ENCODE results near the gene PHC1.

Gene PHC1

DNA sequence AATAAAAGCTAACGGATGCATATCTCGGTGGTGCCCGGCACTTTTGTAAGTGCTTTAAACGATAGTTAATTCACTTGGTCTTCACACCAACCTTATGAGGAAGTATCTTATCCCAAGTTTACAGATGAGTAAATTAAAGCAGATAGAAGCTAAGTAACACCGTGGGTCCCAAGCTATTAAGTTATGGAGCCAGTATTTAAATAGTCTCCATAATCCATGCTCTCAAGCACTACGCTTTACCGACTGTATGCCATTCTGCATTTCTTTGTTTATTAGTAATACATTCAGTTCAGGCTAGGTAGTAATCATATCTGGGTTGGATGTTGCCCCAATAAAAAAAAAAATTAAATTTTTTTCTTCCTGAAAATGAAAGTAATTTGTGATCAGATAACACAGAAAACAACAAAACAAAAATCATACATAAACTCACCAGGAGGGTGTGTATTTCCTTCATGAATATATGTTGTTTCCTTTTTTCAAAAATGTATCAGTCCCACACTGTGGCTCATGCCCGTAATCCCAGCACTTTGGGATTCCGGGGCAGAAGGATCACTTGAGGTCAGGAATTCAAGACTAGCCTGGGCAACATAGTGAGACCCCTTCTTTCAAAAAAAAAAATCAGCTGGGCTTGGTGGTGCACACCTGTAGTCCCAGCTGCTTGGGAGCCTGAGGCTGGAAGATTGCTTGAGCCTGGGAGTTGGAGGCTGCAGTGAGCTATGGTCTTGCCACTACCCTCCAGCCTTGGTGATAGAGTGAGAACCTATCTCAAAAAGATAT lies 36.6 kb downstream of the PHC1 start:
- DNase-seq, result no peak

DNA sequence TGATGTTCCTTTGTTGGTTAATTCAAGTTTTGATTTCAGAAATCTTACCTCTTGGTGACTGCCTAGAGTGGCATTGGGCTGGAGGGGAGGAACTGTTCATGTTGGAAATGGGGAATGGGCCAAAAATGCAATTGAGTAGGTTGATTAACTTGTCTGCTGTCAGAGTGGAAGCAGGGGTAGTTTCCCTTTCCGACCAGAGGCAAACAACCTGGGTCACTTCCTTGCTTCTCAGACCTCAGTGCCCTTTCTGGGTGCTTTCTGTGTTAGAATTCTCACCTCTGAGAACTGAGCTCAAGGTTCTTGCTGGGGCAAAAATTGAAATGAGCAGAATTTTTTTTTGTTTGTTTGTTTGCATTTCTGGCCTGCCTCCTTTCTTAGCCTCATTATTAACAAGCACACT lies 37.4 kb downstream of the PHC1 start:
- DNase-seq, result no peak

DNA sequence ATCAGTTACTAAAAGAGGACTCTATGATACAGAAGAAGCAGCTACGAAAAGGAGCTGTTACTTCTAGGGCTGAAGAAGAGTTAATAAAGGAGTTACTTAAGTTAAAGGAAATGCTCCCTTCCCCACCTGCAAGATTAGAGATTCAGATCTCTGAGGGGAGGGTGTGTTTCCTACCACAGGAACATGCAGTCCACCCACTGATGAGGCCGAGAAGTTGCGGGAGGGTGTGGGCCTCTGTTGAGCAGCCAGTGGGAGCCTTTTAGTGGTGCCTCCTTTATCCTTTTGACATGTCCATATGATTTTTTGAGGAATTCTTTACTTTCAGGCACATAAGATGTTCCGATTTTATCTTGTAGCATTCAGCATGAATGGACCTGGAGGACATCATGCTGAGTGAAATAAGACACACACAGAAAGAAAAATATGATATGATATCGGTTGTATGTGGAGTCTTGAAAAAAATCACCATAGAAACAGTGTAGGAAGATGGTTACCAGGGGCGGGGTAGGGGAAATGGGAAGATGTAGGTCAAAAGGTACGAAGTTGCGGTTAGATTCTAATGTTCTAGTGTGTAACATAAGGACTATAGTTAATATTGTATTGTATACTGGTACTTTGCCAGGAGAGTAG lies 39.6 kb downstream of the PHC1 start:
- DNase-seq, result no peak

DNA sequence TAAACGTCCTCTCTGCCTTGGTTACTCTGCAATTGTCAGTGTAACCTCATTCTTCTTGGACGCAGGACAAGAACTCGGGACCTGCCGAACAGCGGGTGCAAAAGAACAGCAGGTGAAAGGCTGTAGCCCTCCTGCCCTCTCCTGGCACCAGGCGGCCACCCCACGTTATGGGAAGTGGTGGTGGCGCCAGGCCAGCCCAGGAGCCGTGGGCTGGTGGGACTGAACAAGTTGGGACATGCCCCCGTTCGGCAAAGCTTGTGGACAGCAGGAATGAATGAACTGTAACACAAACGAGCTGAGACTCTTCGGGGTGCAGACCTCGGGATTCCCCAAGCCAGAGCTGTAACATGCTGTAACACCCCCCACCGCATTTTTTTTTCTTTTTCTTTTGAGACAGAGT lies 41.8 kb downstream of the PHC1 start:
- no peak for DNase-seq

DNA sequence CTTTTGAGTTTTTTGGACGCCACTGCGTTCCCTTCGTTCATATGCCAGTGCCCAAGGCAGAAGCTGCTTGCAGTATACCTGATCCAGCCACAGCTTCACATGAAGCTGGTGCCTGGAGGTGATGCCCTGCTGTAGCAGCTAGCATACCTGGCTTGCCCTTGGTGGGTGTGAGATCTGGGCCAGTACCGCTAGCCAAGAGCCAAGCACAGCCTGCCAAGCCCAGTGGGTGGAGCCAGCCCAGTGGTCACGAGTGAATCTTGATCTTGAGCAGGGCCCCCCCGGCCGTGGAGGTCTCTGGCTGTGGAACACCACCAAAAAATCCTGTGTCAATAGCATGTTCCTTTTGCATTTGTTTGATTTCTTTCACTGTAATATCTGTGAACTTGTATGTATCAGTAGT lies 42.5 kb downstream of the PHC1 start:
- no peak for DNase-seq

DNA sequence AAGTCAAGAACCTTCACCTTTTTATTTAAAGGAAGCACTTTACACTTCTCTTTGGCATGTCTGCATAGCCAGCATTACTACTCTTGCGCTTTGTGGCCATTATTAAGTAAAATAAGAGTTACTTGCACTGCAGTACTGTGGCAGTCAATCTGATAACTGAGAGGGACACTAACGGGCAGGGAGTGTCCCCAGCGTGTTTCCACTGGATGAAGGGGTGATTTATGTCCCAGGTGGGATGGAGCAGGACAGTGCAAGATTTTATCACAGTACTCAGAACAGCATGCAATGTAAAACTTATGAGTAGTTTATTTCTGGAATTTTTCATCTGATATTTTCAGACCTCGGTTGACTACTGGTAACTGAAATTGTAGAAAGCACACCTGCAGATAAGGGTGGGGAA lies 43.3 kb downstream of the PHC1 start:
- no peak for DNase-seq

DNA sequence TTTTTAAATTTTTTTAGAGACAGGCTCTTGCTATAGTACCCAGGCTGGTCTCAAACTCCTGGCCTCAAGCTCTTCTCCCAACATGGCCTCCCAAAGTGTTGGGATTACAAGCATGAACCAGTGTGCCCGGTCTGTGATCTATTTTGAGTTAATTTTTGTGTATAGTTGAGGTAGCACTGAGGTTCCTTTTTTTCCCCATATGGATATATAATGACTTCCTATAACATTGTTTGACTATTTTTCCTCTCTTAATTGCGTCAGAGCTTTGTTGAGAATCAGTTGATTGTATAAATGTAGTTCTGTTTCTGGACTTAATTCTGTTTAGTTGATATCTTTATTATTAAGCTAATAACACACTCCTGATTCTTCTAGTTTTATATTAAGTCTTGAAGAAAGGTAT lies 43.8 kb downstream of the PHC1 start:
- no peak for DNase-seq

DNA sequence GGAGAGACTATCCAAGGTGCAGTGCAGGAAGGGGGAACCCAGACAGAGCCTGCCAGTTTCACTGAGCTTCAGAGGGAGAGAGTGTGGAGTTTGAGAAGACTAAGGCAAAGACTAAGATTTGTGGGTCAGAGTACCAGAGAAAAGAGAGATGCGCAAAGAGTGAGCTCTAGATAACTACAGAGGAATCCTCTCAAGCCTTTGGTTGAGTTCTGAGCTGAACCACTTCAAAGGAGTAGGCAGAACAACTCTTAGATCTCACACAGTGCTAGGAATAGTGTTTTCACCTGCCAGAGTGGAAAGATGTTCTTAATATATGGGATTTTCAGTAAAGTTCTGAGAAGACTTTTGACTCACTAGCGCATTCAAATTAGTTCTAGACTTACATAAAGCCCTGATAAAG lies 45.9 kb downstream of the PHC1 start:
- DNase-seq, result no peak

DNA sequence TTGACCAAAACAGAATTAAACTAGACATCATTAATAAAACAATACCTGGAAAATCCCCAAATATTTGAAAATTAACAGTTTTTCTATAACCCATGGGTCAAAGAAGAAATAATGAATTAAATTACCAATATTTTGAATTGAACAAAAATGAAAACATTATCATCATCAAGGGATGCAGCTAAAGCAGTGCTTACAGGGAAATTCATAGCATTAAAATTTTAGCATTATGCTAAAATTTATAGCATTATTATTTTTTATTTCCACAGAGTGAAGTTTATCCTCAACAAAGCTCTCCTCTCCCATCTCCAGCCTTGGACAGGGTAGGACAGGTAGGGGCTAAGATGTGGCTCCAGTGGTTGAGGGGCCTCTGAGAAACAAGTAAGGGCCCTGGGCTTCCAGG lies 54.5 kb downstream of the PHC1 start:
- DNase-seq, result no peak

DNA sequence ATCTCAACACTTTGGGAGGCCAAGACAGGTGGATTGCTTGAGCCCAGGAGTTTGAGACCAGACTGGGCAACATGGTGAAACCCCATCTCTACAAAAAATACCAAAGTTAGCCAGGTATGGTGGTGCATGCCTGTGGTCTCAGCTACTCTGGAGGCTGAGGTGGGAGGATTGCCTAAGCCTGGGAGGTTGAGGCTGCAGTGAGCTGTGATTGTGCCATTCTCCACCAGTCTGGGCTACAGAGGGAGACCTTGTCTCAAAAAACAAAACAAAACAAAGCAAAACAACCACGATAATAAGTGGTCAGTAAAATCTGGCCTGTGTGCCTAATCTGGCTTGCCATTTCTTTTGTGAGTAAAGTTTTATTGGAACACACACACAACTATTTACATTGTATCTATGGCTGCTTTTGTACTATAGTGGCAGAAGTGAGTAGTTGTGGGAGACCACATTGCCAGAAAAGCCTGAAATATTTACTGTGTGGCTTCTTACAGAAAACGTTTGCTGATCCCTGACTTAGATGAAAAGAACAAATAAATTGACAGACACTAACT lies 55.6 kb downstream of the PHC1 start:
- DNase-seq, result no peak

DNA sequence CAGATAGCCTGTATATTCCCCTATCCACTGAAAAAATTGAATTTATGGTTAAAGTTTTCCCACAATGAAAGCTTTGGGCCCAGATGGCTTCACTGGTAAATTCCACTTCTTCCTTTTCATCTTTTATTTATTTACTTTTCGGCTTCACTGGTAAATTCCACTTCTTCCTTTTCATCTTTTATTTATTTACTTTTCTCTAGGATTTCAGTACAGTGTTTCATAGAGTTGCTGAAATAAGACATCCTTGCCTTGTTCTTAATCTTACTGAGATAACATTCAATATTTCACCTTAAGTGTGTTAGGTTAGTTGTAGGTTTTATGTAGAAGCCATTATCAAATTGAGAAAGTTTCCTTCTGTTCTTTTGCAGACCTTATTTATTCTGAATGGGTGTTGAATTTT lies 56.1 kb downstream of the PHC1 start:
- no peak for DNase-seq

DNA sequence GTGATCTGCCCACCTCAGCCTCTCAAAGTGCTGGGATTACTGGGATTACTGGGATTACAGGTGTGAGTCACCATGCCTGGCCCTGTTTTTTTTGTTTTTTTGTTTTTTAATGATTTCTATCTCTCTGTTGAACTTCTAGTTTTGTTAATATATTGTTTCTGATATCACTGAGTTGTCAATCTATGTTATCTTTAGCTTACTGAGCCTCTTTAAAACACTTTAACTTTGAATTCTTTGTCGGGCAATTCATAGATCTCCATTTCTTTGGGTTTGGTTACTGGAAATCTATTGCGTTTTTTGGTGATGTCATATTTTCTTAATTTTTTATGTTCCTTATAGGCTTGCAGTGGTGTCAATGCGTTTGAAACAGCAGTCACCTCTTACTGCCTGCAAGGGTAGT lies 65.8 kb downstream of the PHC1 start:
- DNase-seq, result no peak

DNA sequence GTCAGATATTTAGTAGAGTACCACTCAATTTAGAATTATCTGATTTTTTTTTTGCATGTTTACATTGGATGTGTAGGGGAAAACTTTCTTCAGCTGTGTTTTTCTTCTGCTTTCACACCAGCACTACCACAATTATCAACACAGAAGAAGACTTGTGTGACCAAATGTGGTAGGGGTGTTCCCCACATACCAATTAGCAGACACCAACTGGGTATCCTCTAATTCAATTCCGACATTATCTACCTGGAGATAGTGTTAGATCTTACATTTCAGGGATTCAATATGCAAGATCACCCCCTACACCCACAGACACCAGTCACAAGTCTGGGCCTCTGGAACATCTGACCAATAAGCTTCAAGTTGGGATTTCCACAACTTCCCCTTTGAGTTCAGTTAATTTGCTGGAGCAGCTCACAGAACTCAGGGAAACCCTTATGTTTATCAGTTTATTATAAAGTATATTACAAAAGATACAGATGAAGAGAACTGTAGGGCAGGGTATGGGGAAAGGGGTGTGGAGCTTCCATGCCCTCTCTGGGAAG lies 71.0 kb downstream of the PHC1 start:
- no peak for DNase-seq

DNA sequence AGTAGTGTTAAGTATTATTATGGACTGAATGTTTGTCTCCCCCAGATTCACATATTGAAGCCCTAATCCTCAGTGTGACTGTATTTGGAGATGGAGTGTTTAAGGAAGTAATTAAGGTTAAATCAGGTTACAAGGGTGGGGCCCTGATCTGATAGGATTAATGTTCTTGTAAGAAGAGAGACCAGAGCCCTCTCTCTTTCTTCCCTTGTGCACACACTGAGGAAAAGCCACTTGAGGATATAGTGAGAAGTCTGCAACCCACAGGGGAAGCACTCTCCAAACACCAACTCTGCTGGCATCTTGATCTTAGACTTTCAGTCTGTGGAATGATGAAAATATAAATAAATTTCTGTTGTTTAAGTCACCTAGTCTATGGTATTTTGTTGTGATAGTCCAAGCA lies 72.9 kb downstream of the PHC1 start:
- no peak for DNase-seq

DNA sequence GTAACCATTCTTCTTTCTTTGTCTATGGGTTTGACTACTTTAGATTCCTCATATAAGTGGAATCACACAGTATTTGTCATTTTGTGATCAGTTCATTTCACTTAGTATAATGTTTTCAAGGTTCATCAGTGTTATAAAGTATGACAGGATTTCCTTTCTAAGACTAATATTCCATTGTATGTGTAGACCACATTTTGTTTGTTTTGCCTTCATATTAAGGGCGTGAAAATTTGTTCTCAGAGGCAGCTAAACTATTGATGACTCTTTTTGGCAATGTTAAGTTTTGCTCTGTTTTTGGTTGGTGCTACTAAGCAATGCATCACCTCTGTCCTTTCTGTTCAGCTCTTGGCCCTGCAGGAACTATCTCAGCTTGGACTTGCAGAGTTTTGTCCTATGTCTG lies 73.4 kb downstream of the PHC1 start:
- no peak for DNase-seq

DNA sequence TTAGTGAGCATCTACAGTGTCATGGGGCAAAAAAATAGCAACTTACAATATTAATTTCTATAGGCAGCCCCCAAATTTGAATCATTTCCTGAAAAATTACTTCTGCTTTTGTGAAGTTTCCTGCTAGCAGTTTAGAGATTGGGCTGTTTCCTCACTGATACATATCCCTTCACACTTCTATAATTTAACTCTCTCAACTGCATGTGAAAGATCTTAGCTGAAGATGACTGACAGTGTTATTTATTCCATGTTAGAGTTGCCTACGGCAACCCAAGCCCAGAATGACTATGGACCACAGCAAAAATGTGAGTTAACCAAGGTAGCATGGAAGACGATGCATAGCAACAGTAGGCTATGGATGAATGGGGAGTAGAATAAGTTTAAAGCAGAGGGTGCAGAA lies 75.1 kb downstream of the PHC1 start, which contains the start of gene KLRG1:
KLRG1 (plus strand) TSS at position 134 of the 400 bp plus-strand sequence; CDS start at position 224, 90 bp downstream.
- peak; percentile 28 for DNase-seq
